MCF 10A (cell line): ENCODE measurements around the gene CFAP46. TPM values are rescaled to one million over a fixed set of nuclear protein-coding genes. Genes with fewer than 3 reads are reported as not detected.

Experiments
- BruUV-seq: library from RNA; stranded (reverse); fragments of 400-500 nt; replicated peaks from 2 replicates; lab custom pipeline; 2021; lab: Mats Ljungman, UMichigan
- CTCF ChIA-PET: fragments of 300-600 bp; sonication (Branson Sonifier 250); formaldehyde crosslinking; extraction: SDS; loops from one replicate; lab custom pipeline; 2021; ENCODE audit warnings: antibody characterized with exemption, inconsistent platforms; lab: Yijun Ruan, JAX
- POLR2A ChIA-PET: fragments of 300-600, 350-650 bp; sonication (Branson Sonifier 250); formaldehyde crosslinking; extraction: SDS; loops from one replicate; lab custom pipeline; 2020; ENCODE audit warnings: antibody characterized with exemption, inconsistent platforms; lab: Yijun Ruan, JAX
- DNase-seq: peaks from one replicate; pipeline ENCODE4 v3.0.0-alpha.2; 2018; ENCODE audit not compliant: unreplicated experiment
- H3K27ac Mint-ChIP-seq: one replicate; pipeline ENCODE4 v1.8.0; 2022; ENCODE audit warnings: mild to moderate bottlenecking, low read depth, mixed read lengths; ENCODE audit not compliant: unreplicated experiment
- H3K27me3 Mint-ChIP-seq: one replicate; pipeline ENCODE4 v1.8.0; 2022; ENCODE audit warnings: mixed read lengths; ENCODE audit not compliant: insufficient read depth, unreplicated experiment
- H3K36me3 Mint-ChIP-seq: one replicate; pipeline ENCODE4 v1.8.0; 2022; ENCODE audit warnings: mild to moderate bottlenecking, moderate library complexity, mixed read lengths; ENCODE audit not compliant: insufficient read depth, unreplicated experiment
- H3K4me1 Mint-ChIP-seq: one replicate; pipeline ENCODE4 v1.8.0; 2022; ENCODE audit warnings: mixed read lengths; ENCODE audit not compliant: insufficient read depth, unreplicated experiment
- H3K4me3 Mint-ChIP-seq: one replicate; pipeline ENCODE4 v1.8.0; 2022; ENCODE audit warnings: mild to moderate bottlenecking, moderate library complexity, mixed read lengths; ENCODE audit not compliant: unreplicated experiment
- H3K9me3 Mint-ChIP-seq: one replicate; pipeline ENCODE4 v1.8.0; 2022; ENCODE audit warnings: mixed read lengths; ENCODE audit not compliant: unreplicated experiment
- CTCF ChIP-seq: fragments of 200-600 bp; IDR thresholded peaks from one replicate; pipeline ENCODE4 v1.8.0; 2022; ENCODE audit warnings: antibody characterized with exemption, mild to moderate bottlenecking; ENCODE audit not compliant: unreplicated experiment
- intact Hi-C: fragments of 100-400 bp; cut with micrococcal nuclease; formaldehyde crosslinking; loops from 2 replicates; pipeline ENCODE4 v1.14.1; 2022
- total RNA-seq: library from RNA; stranded (reverse); gene quantifications from 2 replicates; pipeline ENCODE4 v1.2.3, GENCODE V29; 2022

CFAP46 gene
- total RNA-seq, 1 experiment from 2014 or later = 0.33 TPM

GRCh38 chr10:132947843-132948242 lies 5.5 kb upstream of the CFAP46 start:
- H3K27me3 Mint-ChIP-seq = peaks cover 20% of the 10 kb centered on the region
- no peak for DNase-seq
- H3K36me3 Mint-ChIP-seq = peaks cover 5% of the 10 kb centered on the region
- no TSS peak for BruUV-seq
- no peaks in the 10 kb centered on the region for H3K4me1 Mint-ChIP-seq
- H3K9me3 Mint-ChIP-seq = no peaks in the 10 kb centered on the region
- H3K27ac Mint-ChIP-seq = no peak overlapping the region
- intact Hi-C loops = no loop called here
- TF ChIP-seq CTCF = no peak
- H3K4me3 Mint-ChIP-seq = no peak overlapping the region
- ChIA-PET CTCF (no interaction called here), POLR2A (no interaction called here)

GRCh38 chr10:132946806-132947546 lies 4.6 kb upstream of the CFAP46 start:
- peaks cover 5% of the 10 kb centered on the region for H3K36me3 Mint-ChIP-seq
- DNase-seq = no peak
- H3K27me3 Mint-ChIP-seq = peaks cover 19% of the 10 kb centered on the region
- ChIA-PET POLR2A (no interaction called here), CTCF (no interaction called here)
- no peaks in the 10 kb centered on the region for H3K4me1 Mint-ChIP-seq
- intact Hi-C loops = no loop called here
- no peak overlapping the region for H3K27ac Mint-ChIP-seq
- BruUV-seq = no TSS peak
- H3K9me3 Mint-ChIP-seq = no peaks in the 10 kb centered on the region
- no peak overlapping the region for H3K4me3 Mint-ChIP-seq
- no peak for TF ChIP-seq CTCF

GRCh38 chr10:132946311-132946710 lies 3.9 kb upstream of the CFAP46 start:
- peaks cover 19% of the 10 kb centered on the region for H3K27me3 Mint-ChIP-seq
- POLR2A ChIA-PET = no interaction called here

GRCh38 chr10:132945894-132946255 lies 3.5 kb upstream of the CFAP46 start:
- H3K27ac Mint-ChIP-seq = no peak overlapping the region
- ChIA-PET POLR2A (no interaction called here), CTCF (interaction anchor here (0.9 kb wide), 1 partner anchor 21 kb away, joined by 3 read pairs; no protein-coding TSS in a partner anchor)
- H3K36me3 Mint-ChIP-seq = peaks cover 5% of the 10 kb centered on the region
- peaks cover 19% of the 10 kb centered on the region for H3K27me3 Mint-ChIP-seq
- H3K9me3 Mint-ChIP-seq = no peaks in the 10 kb centered on the region
- BruUV-seq = no TSS peak
- no peaks in the 10 kb centered on the region for H3K4me1 Mint-ChIP-seq
- no peak for DNase-seq
- H3K4me3 Mint-ChIP-seq = no peak overlapping the region
- no peak for TF ChIP-seq CTCF
- intact Hi-C loops = no loop called here

More at GRCh38 chr10:132946311-132946710, 3.9 kb upstream of the CFAP46 start:
- Mint-ChIP-seq H3K36me3 (peaks cover 5% of the 10 kb centered on the region), H3K4me1 (no peaks in the 10 kb centered on the region), H3K9me3 (no peaks in the 10 kb centered on the region), H3K27ac (no peak overlapping the region), H3K4me3 (no peak overlapping the region)
- no TSS peak for BruUV-seq
- TF ChIP-seq CTCF = no peak
- DNase-seq = no peak
- intact Hi-C loops = no loop called here
- CTCF ChIA-PET = no interaction called here
